Chondrocyte (in vitro differentiated cells): ENCODE data around the gene TMEM8B. TPM values are rescaled to one million over a fixed set of nuclear protein-coding genes. Genes with fewer than 3 reads are reported as not detected.
A peak's percentile ranks its signal among the peaks of the same experiment; 100 is the strongest.

ENCODE experiments used
- DNase-seq: peaks from one replicate; pipeline ENCODE4 v3.0.0; 2021; ENCODE audit warnings: mixed read lengths, low spot score
- H3K27ac Mint-ChIP-seq: one replicate; pipeline ENCODE4 v1.8.0; 2021; ENCODE audit warnings: mild to moderate bottlenecking, moderate library complexity, mixed read lengths; ENCODE audit not compliant: unreplicated experiment
- H3K27me3 Mint-ChIP-seq: 2 replicates; pipeline ENCODE4 v1.8.0; 2021; ENCODE audit warnings: low read depth, mixed read lengths
- H3K36me3 Mint-ChIP-seq: 2 replicates; pipeline ENCODE4 v1.8.0; 2021; ENCODE audit warnings: low read depth, mixed read lengths
- H3K4me1 Mint-ChIP-seq: 2 replicates; pipeline ENCODE4 v1.8.0; 2021; ENCODE audit warnings: low read depth, mild to moderate bottlenecking, mixed read lengths
- H3K4me3 Mint-ChIP-seq: one replicate; pipeline ENCODE4 v1.8.0; 2021; ENCODE audit warnings: mild to moderate bottlenecking, moderate library complexity, mixed read lengths; ENCODE audit not compliant: unreplicated experiment
- H3K9me3 Mint-ChIP-seq: 2 replicates; pipeline ENCODE4 v1.8.0; 2021; ENCODE audit warnings: low read depth, mixed read lengths
- CTCF ChIP-seq: fragments of 200-600 bp; sonication (generic); IDR thresholded peaks from 2 replicates; pipeline ENCODE4 v1.5.0; 2021; ENCODE audit warnings: antibody characterized with exemption, mild to moderate bottlenecking, moderate library complexity
- total RNA-seq: library from RNA; stranded (reverse); gene quantifications from 3 replicates; pipeline ENCODE4 v1.2.1, GENCODE V29; 2021

TMEM8B gene
- total RNA-seq, 1 donor from 2014 or later, result 18.2 TPM

DNA sequence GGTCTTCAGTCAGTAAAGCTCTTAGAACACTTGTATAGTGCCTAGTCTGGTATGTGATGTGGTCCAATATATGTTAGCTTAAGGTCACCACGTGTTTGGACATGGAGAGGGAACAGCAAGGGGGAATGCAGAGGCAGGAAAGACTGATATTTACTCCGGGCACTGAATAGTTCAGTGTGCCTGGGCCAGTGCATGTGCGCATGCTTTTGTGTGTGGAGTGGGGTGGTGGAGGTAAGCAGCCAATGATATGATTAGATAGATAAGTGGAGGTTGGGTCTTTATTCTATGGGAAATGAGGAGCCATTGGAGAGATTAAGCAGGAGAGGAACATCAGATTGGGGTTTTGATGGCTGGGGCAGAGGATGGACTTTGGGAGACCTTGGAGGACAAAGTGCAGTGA, 27.2 kb downstream of the TMEM8B start:
- peaks cover 12% of the 10 kb centered on the region for H3K27me3 Mint-ChIP-seq
- H3K4me3 Mint-ChIP-seq, result no peak overlapping the region
- H3K4me1 Mint-ChIP-seq, result no peaks in the 10 kb centered on the region
- peak; percentile 1 for DNase-seq
- H3K36me3 Mint-ChIP-seq, result peaks cover 3% of the 10 kb centered on the region
- no peaks in the 10 kb centered on the region for H3K9me3 Mint-ChIP-seq
- no peak for TF ChIP-seq CTCF
- H3K27ac Mint-ChIP-seq, result no peak overlapping the region

DNA sequence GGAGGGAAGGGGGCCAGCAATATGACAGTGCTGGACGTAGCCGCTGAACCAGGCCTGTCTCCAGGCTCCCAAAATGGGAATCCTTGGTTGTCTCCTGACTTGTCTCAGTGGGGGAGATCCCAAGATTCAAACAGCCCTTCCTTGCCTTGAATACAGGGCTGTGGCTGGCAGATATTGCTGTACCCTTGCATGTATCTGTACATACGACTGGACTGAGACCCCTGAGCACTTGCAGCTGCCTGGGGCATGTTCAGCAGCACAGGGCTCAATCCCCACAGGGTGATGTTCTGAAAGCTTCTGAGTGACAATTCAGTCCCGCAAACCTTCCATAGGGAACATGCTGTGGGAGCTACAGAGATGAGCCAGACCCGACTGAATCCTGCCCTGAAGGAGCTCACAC, 27.9 kb downstream of the TMEM8B start:
- no peaks in the 10 kb centered on the region for H3K9me3 Mint-ChIP-seq
- DNase-seq, result peak; percentile 36
- H3K27me3 Mint-ChIP-seq, result peaks cover 17% of the 10 kb centered on the region
- no peak for TF ChIP-seq CTCF
- H3K4me3 Mint-ChIP-seq, result no peak overlapping the region
- H3K27ac Mint-ChIP-seq, result no peak overlapping the region
- H3K36me3 Mint-ChIP-seq, result peaks cover 3% of the 10 kb centered on the region
- no peaks in the 10 kb centered on the region for H3K4me1 Mint-ChIP-seq

DNA sequence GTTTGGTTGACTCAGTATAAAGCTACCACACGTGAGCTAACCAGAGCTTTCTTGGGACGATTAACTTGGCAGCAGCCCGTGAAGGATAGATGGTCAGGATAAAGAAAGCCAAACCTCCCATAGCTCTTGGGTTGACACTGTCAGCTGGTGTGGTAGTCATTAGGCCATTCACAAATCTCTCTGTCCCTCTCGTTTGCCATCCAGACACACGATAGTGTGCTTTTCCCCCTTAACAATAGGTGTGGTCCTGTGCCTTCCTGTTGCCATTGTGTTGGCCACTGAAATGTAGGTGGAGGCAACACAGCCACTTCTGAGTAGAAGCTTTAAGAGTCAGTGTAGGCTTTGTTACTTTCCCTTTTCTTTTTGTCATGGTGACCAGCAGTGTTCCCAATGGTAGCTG, 29.4 kb downstream of the TMEM8B start:
- Mint-ChIP-seq H3K36me3 (peaks cover 1% of the 10 kb centered on the region), H3K27ac (no peak overlapping the region), H3K4me3 (no peak overlapping the region), H3K27me3 (peaks cover 28% of the 10 kb centered on the region), H3K9me3 (no peaks in the 10 kb centered on the region), H3K4me1 (no peaks in the 10 kb centered on the region)
- no peak for TF ChIP-seq CTCF
- no peak for DNase-seq

GRCh38 chr9:35859310-35859989, 30.4 kb downstream of the TMEM8B start:
- peaks cover 1% of the 10 kb centered on the region for H3K36me3 Mint-ChIP-seq
- no peaks in the 10 kb centered on the region for H3K4me1 Mint-ChIP-seq
- peaks cover 30% of the 10 kb centered on the region for H3K27me3 Mint-ChIP-seq
- no peak overlapping the region for H3K4me3 Mint-ChIP-seq
- H3K27ac Mint-ChIP-seq, result no peak overlapping the region
- DNase-seq, result no peak
- TF ChIP-seq CTCF, result no peak
- H3K9me3 Mint-ChIP-seq, result no peaks in the 10 kb centered on the region

GRCh38 chr9:35859990-35860339, 30.9 kb downstream of the TMEM8B start:
- DNase-seq, result no peak
- Mint-ChIP-seq H3K27me3 (peaks cover 30% of the 10 kb centered on the region), H3K27ac (no peak overlapping the region), H3K9me3 (no peaks in the 10 kb centered on the region), H3K4me3 (no peak overlapping the region), H3K36me3 (peaks cover 1% of the 10 kb centered on the region), H3K4me1 (no peaks in the 10 kb centered on the region)
- TF ChIP-seq CTCF, result no peak
